GM18508 (cell line): ENCODE measurements around the gene CLCA2.

Experiments used
- ATAC-seq: cut with Tn5 transposase; IDR thresholded peaks from one replicate; pipeline ENCODE4 v1.9.1; 2021; ENCODE audit warnings: moderate number of reproducible peaks; ENCODE audit not compliant: insufficient read depth, unreplicated experiment

Gene CLCA2

GRCh38 chr1:86423873-86424272 is at the start of gene CLCA2:
Gene CLCA2 (plus strand): TSS chr1:86424171. CDS start chr1:86424248, 77 bp downstream.
- ATAC-seq: no peak

GRCh38 chr1:86375688-86376087 is 48.3 kb upstream of the CLCA2 start:
- ATAC-seq: no peak

GRCh38 chr1:86377341-86377740 is 46.6 kb upstream of the CLCA2 start:
- no peak for ATAC-seq

- no peak for ATAC-seq
Observed at GRCh38 chr1:86378813-86379212, 45.2 kb upstream of the CLCA2 start.

- peak; percentile 41 for ATAC-seq
Observed at GRCh38 chr1:86380257-86380861, 43.6 kb upstream of the CLCA2 start.

GRCh38 chr1:86381223-86381622 is 42.7 kb upstream of the CLCA2 start:
- ATAC-seq: no peak

- ATAC-seq: peak; percentile 61
Observed at GRCh38 chr1:86382878-86383277, 41.1 kb upstream of the CLCA2 start.

GRCh38 chr1:86387916-86388627 is 35.9 kb upstream of the CLCA2 start:
- no peak for ATAC-seq

GRCh38 chr1:86388777-86389176 is 35.2 kb upstream of the CLCA2 start:
- ATAC-seq: no peak

GRCh38 chr1:86389307-86389706 is 34.7 kb upstream of the CLCA2 start:
- peak; percentile 80 for ATAC-seq

- ATAC-seq: no peak
Observed at GRCh38 chr1:86394416-86394815, 29.6 kb upstream of the CLCA2 start.

GRCh38 chr1:86395751-86396497 is 28.0 kb upstream of the CLCA2 start, which contains the start of gene ODF2L:
Gene ODF2L (minus strand): TSS chr1:86396323. CDS start chr1:86387027, 9,296 bp downstream.
- ATAC-seq: peak; percentile 96

GRCh38 chr1:86396498-86396890 is 27.5 kb upstream of the CLCA2 start:
- peak; percentile 3 for ATAC-seq

- no peak for ATAC-seq
Observed at GRCh38 chr1:86409416-86410021, 14.5 kb upstream of the CLCA2 start.

GRCh38 chr1:86410879-86411278 is 13.1 kb upstream of the CLCA2 start:
- ATAC-seq: no peak

- ATAC-seq: no peak
Observed at GRCh38 chr1:86416343-86416742, 7.6 kb upstream of the CLCA2 start.

- no peak for ATAC-seq
Observed at GRCh38 chr1:86419277-86419903, 4.6 kb upstream of the CLCA2 start.

- no peak for ATAC-seq
Observed at GRCh38 chr1:86421601-86422280, 2.2 kb upstream of the CLCA2 start.

- ATAC-seq: no peak
Observed at GRCh38 chr1:86423473-86423872, 498 bp upstream of the CLCA2 start.
